Measurements from ENCODE around the gene CHODL.

- TF ChIP-seq CTCF (IDR thresholded peaks at IDR 0.05) (no peak), POLR2A (IDR thresholded peaks at IDR 0.05) (no peak)
These were observed 5.0 kb downstream of the CHODL start for GRCh38 chr21:18249672-18250071.

Data from esophagus squamous epithelium (tissue), 4 donors.